LNCaP clone FGC (cell line): ENCODE measurements around the gene DNAH10.

Experiments used
- DNase-seq: peaks from one replicate; pipeline ENCODE4 v3.0.0-alpha.2; 2011; ENCODE audit warnings: low read depth
- H3K4me3 ChIP-seq: 2 replicates; pipeline ENCODE4 v1.5.1; 2011; ENCODE audit warnings: mild to moderate bottlenecking, low read depth, low read length, control low read depth
- CTCF ChIP-seq: IDR thresholded peaks from 2 replicates; pipeline ENCODE4 v1.5.1; 2012; ENCODE audit warnings: mild to moderate bottlenecking; ENCODE audit not compliant: control insufficient read depth, insufficient read depth; ENCODE audit errors: extremely low read depth

The DNAH10 gene

DNA sequence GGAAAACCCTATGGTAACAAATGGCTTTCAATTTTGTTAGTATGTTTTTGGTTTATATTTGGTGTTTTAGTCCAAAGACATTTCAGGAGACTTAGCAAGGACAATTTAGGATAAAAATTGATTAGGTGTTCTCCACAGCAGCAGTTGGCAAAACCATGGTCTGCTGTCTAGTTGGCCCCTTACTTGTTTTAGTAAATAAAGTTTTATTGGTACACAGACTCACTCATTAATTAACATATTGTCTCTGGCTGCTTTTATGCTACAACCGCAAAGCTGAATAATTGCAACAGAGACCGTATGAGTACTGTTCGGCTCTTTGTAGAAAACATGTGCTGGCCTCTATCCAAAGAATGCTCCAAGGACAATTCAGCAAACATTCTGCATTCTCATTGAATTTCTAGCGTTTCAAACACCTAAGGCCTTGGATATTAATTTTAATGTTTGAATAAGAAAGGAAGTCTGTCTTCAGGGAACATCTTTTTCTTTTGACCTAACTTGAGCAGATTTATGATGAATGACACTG, 132.8 kb downstream of the DNAH10 start:
- DNase-seq: no peak
- no peak for TF ChIP-seq CTCF
- H3K4me3 ChIP-seq: no peak overlapping the region

GRCh38 chr12:123895451-123895850, 133.3 kb downstream of the DNAH10 start:
- no peak overlapping the region for H3K4me3 ChIP-seq
- no peak for TF ChIP-seq CTCF
- DNase-seq: no peak

DNA sequence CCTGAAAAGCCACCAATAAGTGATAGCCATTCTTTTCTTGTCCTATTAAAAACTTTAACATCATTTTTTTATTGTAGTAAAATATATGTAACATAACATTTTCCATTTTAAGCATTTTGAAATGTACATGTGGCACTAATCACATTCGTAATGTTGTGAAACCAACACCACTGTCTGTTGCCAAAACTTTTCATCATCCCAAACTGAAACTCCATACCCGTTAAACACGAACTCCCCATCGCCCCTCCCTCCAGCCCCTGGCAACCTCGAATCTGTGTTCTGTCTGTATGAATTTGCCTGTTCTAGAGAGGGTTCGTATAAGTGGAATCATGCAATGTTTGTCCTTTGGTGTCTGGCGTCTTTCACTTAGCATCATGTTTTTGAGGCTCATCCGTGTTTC, 134.7 kb downstream of the DNAH10 start:
- no peak for TF ChIP-seq CTCF
- no peak for DNase-seq
- no peak overlapping the region for H3K4me3 ChIP-seq

DNA sequence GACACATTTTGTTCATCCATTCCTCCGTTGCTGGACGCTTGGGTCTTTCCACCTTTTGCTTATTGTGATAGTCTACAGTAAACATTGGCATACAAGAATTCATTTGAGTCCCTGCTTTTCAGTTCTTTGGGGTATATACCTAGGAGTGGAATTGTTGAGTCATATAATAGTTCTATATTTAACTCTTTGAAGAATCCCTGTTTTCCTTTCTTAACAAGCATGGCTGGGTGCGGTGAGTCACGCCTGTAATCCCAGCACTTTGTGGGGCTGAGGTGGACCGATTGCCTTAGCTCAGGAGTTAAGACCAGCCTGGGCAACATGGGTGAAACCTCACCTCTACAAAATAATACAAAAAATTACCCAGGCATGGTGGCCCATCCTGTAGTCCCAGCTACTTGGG, 135.1 kb downstream of the DNAH10 start:
- H3K4me3 ChIP-seq: no peak overlapping the region
- DNase-seq: no peak
- TF ChIP-seq CTCF: no peak

GRCh38 chr12:123898673-123899072, 136.6 kb downstream of the DNAH10 start:
- TF ChIP-seq CTCF: no peak
- no peak for DNase-seq

DNA sequence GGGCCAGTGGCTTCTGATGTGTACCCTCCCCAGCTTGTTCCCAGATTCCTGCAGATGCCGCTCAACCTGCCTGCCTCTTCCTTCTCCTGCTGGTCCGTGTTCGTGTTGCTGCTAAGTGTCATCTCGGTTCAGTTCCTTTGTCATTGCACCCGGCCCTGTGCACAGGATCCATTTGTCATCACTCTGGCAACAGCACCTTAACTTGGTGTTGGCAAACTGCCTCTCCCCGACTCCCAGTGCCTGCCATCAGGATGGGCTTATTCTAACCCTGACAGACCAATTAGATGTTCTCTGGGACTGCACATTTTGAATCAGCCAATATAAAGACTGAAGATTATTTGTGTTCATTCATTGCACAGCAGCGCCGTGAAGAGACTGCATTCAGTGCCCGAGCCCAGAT, 137.3 kb downstream of the DNAH10 start:
- TF ChIP-seq CTCF: no peak
- DNase-seq: no peak
- H3K4me3 ChIP-seq: no peak overlapping the region

More at GRCh38 chr12:123898673-123899072, 136.6 kb downstream of the DNAH10 start:
- no peak overlapping the region for H3K4me3 ChIP-seq

- DNase-seq: no peak
- TF ChIP-seq CTCF: no peak
- no peak overlapping the region for H3K4me3 ChIP-seq
These were observed 138.8 kb downstream of the DNAH10 start for GRCh38 chr12:123900871-123901376.
